COR-L47 (cell line): ENCODE data around the gene CHTF18.

Experiments
- DNase-seq: peaks from one replicate; lab custom pipeline; 2025; lab: John Stamatoyannopoulos, UW

The CHTF18 gene

DNA sequence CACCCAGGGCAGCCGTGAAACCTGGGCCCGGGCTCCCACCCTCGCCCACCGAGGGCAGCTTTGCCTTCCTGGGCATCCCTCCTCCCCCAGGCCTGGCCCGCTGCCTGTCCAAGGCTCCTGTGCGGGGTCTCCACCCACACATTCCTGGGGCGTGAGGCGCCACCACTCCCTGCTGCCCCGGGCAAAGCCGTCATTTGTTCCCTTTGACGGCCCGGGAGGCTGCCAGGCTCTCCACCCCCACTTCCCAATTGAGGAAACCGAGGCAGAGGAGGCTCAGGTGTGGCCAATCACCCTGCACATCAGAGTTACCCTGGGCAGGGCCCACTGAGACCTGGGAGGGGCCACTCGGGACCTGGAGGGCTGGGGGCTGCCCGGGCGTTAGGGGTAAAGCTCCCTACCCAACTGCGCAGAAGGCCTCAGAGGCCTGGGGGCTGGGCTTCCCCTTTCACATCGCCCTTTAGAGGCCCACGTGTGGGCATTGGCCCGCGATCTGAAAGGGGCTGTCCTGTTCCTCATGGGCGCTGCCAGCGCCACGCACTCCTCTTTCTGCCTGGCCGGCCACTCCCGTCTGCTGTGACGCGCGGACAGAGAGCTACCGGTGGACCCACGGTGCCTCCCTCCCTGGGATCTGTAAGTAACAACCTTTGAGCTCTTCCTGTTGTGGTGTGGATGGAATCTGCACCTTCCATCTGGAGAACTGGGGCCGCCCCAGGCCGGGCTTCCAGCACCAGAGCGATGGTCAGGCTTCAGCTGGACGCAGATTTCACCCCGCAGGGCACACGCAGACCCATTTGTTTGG, 27.7 kb upstream of the CHTF18 start, which contains the start of gene MSLN:
MSLN (plus strand) TSS at position 190 of the 799 bp plus-strand sequence. CDS start 1,947 bp downstream, outside the sequence.
- no peak for DNase-seq

DNA sequence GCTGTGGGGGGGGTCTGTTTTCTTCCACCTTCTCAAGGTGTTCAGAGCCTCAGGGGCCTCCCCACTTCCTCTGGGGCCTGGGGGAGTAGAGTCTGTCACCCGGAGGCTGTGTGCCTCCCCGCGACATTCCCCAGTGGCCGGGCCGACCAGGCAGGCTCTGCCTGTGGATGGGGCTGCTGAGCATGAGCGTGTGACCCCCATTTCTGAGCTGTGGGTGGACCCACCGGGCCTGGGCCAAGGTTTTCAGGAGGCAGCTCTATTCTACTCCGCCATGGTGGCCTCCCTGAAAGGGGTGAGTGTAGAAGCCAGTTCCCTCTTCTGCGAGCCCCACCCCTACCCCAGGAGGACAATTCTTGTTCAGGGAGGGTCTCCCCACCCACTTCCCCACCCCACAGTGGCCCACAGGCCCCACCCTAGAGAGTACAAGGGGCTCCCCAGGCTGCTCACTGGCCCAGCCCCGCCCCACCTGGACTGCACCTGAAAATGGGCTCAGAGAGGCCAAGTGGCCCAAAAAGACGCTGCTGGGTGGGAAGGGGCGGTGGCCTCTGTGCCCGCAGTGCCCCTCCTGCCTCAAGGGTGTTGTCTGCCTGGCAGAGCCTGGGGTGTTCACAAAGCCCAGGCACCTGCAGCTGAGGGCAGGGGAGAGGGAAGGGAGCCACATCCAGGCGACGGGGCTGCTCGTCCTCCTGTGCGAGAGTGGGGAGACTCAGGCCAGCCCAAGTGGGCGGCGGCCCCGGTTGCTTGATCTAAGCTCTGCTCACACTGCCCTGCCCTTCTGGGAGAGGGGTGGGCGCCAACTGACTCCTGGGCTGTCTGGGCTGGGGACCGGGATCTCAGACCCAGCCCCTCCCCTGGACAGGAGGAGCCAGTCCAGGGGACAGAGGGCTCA, 26.6 kb upstream of the CHTF18 start:
- DNase-seq = no peak

DNA sequence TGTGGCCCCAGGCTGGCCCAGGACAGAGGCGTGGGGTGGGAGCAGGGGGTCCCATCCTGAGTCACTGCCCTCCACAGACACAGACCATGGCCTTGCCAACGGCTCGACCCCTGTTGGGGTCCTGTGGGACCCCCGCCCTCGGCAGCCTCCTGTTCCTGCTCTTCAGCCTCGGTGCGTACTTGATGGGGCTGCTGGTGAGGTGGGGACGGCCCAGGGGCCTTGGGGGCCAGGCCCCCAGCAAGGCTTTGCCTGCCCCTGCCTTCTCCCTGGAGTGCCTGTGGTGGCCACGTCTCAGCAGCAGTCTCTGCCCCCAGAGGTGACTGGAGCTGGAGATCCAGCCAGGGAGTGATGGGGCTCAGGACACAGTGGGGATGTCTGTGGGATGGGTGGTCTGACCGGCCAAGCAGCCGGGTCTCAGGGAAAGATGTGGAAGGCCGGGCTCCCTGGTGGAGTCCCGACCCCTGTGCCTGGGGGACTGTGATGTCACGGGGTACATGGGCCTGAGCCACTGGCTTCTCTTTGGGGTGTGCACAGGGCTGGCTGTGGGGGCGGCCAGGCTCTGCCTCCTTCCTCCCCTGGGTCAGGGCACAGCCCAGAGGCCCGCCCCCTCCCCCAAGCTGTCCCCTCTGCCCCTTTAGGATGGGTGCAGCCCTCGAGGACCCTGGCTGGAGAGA, 25.7 kb upstream of the CHTF18 start:
- no peak for DNase-seq

DNA sequence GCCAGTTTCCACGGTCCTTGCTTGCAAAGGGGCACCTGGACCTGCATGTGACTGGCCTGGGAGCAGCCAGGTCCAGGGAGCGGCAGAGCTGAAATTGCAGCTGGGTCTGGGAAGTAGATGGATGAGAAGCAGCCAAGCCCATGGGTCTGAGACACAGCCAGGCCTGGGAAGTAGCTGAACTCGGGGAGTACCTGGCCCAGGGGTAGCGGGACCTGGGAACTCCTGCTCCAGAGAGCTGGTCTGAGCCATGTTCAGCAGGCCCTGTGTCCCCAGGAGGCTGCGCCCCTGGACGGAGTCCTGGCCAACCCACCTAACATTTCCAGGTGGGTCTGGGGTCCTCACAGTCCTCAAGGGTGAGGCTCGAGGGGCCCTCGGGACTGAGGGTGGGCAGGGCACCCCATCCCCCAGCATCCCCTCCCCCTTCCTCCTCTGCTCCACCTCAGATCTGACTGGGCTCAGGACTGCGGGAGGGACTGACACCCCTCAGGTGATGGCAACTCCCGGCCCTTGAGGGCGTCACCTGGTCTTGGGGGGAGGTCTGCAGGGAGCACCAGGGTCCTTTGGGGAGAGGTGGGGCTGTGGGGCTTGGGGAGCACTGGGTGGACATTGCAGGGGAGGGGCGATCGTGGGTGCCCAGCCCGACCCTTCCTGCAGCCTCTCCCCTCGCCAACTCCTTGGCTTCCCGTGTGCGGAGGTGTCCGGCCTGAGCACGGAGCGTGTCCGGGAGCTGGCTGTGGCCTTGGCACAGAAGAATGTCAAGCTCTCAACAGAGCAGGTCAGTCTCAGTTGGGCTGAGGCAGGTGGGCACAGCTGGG, 24.8 kb upstream of the CHTF18 start:
- DNase-seq = no peak

DNA sequence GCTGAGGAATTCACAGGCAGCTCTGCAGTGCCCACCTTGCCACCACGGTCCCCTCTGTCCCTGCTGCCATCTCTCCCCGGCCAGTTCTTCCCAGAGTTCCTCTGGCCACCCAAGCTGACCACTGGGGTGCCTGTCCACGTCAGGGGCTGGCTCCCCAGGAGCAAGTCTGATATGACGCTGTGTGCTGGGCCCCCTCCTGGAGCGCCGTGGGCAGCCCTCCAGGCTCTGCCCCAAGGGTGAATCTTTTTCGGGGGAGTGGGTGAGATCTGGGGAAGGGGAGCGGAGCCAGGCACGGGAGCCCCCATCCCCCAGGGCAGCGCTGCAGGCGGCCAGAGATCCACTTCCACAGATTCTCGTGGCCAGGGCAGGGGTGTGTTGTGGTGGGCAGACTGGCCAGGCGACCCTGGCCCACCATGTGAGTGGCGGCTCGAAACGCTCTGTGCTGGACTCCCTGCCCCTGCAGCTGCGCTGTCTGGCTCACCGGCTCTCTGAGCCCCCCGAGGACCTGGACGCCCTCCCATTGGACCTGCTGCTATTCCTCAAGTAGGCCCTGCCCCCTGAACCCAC, 24.2 kb upstream of the CHTF18 start:
- no peak for DNase-seq

DNA sequence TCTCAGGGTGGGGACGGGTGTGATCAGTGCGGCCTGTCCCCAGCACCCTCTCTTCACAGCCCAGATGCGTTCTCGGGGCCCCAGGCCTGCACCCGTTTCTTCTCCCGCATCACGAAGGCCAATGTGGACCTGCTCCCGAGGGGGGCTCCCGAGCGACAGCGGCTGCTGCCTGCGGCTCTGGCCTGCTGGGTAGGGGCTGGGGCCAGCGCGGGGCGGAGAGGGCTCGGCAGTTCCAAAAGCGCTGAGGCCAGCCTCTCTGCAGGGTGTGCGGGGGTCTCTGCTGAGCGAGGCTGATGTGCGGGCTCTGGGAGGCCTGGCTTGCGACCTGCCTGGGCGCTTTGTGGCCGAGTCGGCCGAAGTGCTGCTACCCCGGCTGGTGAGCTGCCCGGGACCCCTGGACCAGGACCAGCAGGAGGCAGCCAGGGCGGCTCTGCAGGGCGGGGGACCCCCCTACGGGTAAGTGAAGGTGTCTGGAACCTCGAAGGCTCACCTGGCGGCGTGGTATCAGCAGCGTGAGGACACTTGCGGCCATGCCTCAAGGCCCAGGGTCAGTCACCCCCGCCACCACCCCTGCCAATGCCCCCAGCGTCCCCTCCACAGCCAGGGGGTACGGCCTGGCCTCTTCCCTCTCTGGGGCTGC, 23.5 kb upstream of the CHTF18 start:
- DNase-seq = no peak

DNA sequence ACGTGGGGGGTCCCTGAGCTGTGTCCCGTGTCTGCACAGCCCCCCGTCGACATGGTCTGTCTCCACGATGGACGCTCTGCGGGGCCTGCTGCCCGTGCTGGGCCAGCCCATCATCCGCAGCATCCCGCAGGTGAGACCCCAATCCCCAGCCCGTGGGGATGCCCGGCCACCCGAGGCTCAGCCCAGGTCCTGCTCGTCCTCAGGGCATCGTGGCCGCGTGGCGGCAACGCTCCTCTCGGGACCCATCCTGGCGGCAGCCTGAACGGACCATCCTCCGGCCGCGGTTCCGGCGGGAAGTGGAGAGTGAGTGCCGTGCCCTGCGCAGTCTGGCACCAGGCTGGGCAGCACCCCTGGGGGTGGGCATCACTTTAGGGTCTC, 22.9 kb upstream of the CHTF18 start:
- DNase-seq = no peak

DNA sequence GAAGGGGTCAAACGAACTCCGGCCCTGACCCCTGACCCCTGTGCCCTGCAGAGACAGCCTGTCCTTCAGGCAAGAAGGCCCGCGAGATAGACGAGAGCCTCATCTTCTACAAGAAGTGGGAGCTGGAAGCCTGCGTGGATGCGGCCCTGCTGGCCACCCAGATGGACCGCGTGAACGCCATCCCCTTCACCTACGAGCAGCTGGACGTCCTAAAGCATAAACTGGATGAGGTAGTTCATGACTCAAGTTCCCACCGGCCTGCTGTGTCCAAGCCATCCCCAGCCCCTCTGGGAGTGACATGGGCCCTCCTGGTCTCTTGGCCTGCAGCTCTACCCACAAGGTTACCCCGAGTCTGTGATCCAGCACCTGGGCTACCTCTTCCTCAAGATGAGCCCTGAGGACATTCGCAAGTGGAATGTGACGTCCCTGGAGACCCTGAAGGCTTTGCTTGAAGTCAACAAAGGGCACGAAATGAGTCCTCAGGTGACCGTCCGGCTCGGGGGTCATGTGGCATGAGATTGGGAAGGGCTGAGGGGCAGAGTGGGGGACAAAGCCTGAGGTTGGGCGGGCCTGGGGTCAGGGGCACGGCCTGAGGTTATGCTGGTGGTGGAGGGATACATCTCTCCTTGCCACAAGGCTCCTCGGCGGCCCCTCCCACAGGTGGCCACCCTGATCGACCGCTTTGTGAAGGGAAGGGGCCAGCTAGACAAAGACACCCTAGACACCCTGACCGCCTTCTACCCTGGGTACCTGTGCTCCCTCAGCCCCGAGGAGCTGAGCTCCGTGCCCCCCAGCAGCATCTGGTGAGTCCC, 22.2 kb upstream of the CHTF18 start:
- DNase-seq = no peak

DNA sequence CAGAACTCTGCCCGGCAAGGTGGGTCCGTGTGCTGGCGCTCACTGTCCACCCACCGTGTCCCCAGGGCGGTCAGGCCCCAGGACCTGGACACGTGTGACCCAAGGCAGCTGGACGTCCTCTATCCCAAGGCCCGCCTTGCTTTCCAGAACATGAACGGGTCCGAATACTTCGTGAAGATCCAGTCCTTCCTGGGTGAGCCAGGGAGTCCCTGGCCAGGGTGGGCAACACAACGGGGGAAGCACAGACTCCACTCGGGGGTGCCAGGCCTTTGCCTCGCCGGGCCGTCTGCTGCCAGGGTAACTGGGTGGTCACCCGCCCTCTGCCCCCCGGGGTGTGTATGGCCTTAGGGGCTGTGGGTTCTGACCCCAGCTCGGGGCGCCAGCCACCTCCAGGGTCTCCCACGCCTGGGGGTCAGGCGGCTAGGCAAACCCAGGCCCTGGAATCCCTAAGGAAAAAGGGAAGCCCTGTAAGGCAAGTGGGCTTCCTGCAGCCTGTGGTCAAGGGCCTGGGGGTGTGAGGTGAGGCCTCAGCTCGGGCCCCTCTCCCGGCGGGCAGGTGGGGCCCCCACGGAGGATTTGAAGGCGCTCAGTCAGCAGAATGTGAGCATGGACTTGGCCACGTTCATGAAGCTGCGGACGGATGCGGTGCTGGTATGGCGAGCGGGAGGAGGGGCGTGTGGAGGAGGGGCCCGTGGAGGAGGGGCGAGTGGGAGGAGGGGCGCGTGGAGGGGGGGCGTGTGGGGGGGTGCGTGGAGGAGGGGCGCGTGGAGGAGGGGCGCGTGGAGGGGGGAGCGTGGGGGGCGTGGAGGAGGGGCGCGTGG, 21.4 kb upstream of the CHTF18 start:
- DNase-seq = no peak

DNA sequence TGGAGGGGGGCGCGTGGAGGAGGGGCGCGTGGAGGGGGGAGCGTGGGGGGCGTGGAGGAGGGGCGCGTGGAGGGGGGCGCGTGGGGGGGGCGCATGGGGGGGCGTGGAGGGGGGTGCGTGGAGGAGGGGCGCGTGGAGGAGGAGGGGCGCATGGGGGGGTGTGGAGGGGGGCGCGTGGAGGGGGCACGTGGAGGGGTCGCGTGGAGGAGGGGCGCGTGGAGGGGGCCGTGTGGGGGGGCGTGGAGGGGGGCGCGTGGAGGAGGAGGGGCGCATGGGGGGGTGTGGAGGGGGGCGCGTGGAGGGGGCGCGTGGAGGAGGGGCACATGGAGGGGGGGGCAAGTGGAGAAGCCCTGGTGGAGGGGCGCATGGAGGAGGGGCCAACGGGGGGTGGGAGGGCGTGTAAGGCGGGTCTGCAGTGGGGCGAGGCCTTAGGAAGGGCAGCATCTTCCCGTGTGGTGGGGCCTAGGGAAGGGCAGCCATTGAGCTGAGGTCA, 20.6 kb upstream of the CHTF18 start:
- no peak for DNase-seq

DNA sequence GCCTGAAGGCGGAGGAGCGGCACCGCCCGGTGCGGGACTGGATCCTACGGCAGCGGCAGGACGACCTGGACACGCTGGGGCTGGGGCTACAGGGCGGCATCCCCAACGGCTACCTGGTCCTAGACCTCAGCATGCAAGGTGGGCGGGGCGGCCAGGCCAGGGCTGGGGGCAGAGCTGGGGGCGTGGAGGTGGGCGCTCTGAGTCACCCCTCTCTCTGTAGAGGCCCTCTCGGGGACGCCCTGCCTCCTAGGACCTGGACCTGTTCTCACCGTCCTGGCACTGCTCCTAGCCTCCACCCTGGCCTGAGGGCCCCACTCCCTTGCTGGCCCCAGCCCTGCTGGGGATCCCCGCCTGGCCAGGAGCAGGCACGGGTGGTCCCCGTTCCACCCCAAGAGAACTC, 20.0 kb upstream of the CHTF18 start:
- DNase-seq = no peak

DNA sequence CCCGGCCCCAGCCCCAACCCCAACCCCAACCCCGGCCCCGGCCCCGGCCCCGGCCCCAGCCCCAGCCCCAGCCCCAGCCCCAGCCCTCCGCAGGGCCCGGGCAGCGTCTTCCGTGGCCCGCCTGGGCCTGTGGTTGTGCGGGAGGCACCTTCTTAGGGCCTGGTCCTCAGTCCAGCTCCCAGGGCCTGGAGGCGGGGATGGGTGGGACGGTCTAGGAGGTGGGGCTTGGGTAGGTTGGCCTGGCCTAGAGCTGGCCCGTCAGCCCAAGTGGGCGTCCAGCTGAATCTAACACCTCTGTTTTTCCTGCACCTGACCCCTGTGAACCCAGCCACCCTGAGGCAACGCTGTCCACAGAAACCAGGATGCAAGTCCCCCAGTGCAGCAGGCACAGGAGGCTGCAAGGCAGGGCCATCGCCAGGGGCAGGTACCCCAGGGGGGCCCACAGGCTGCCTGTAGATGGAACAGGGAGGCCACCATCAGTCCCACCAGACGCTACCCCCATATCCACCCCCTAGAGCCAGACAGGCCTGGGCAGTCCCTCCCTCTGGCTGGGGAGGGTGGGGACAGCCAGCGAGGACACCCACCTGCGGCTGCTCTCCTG, 19.1 kb upstream of the CHTF18 start:
- no peak for DNase-seq

DNA sequence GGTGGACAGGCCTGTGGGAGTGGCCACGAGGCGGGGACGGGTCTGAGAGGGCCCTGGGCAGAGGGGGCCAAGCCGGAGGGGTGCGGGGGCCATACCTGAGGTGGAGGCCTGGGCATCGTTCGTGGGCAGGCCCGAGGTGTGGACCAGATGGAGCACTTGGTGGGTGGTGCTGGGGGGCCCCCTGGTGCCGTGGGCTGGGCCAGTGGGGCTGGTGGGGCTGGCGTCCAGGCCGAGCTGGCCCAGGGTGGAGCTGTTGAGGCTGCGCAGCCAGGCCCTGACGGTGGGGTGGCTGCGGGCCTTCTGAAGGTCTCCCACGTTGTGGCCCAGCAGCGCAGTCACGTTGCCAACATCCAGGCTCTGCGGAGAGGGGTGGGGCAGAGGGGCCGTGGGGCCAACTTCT, 18.5 kb upstream of the CHTF18 start:
- DNase-seq = no peak

DNA sequence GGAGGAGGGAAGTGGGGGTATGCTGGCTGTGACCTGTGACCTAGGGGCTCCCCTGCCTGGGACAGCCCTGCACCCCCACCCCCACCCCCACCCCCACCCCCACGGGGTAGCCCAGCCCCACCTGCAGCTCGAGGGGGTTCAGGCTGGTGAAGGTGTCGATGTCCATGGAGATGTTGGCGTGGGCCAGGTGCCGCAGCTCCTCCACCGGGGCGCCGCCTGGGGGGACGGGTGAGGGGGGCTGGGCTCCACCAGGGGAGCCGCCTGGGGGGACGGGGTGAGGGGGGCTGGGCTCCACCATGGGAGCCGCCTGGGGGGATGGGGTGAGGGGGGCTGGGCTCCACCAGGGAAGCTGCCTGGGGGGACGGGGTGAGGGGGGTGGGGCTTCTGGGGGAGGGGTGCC, 18.0 kb upstream of the CHTF18 start:
- DNase-seq = no peak

DNA sequence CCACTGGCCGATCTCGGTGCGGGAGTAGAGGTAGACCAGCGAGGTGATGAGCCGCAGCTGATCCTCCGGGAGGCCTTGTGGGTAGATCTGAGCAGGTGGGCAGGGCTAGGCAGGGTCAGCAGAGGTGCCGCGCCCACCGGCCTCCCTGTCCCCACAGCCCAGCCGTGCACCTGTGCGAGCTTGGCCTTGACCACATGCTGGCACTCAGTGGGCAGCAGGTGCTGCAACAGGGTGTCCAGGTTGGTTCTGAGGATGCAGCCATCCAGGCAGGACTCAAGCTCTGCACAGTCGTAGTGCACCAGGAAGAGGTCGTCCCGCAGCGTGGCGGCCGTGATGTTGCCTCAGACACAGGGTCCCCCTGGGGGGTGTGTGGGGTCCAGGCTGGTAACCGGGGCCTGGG, 15.5 kb upstream of the CHTF18 start:
- no peak for DNase-seq

DNA sequence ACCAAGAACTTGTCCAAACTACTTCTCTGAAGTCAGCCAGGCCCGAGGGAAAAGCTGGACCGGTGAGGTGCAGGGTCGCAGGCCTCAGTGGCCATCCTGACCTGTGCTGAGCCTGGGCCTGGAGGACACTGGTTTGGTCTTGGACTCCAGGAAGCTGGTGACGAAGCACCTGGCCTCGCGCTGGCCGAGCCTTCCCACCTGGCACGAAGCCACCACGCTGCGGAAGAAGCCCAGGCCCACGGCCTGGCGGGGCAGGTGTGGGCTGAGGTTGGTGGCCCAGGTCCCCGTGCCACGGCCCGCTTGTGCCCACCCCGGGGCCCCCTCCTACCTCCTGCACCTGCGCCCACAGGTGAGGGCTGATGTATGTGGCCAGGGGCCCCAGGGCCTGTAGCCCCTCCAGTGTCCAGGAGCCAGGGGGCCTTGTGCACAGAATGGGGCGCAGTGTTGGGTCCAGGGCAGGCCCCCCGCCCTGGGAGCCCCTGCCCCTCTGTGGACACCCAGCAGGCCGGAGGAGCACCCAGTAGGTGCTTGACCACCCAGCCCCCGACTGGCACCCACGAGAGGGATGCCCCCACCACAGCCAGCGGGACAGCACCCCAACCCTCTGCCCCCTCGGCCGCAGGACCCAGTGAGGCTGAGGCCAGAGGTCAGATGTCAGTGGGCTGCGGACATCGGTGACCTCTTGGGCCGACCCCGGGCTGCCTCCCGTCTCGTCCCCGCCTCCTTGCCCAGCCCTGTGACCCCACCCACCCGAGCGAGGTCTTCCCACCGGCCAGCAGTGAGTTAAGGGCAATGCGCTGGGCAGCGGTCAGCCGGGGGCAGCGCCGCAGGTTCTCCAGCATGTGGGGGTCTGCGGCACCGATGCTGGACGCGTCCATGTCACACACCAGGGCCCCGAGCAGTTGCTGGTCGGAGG, 14.1 kb upstream of the CHTF18 start:
- DNase-seq = no peak

DNA sequence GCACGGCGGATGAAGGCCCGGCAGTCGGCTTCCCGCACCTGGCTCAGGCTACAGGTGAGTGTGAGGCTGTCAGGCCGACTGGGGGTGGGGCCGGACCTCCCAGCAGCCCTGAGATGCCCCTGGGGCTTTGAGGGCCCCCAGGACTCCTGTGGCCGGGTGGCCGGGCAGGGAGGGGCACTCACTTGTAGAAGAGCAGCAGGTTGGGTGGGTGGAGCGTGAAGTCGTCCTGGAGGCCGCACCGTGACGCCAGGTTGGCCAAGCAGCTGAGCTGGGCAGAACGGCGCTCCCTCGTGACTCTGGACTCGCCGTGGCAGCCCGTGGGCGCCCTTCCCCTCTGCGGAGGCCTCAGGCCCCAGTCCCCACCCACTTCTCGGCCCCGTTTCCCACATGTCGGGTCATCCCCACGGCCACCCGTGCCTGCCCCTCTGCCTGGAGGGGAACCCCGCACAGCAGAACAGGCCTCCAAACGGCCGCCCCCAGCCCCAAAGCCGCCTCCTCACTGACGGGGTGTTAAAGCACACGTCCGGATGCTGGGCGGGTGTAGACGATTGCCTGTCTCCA, 13.1 kb upstream of the CHTF18 start:
- DNase-seq = no peak
